ENCODE results near the gene OCA2. TPM values are rescaled to one million over a fixed set of nuclear protein-coding genes. Genes with fewer than 3 reads are reported as not detected.

Gene OCA2
- total and polyA plus RNA-seq, 2 of the 8 experiments (the other 6 are each of a cell fraction or from before 2014, with no cell fraction given) = 0.20 TPM

DNA sequence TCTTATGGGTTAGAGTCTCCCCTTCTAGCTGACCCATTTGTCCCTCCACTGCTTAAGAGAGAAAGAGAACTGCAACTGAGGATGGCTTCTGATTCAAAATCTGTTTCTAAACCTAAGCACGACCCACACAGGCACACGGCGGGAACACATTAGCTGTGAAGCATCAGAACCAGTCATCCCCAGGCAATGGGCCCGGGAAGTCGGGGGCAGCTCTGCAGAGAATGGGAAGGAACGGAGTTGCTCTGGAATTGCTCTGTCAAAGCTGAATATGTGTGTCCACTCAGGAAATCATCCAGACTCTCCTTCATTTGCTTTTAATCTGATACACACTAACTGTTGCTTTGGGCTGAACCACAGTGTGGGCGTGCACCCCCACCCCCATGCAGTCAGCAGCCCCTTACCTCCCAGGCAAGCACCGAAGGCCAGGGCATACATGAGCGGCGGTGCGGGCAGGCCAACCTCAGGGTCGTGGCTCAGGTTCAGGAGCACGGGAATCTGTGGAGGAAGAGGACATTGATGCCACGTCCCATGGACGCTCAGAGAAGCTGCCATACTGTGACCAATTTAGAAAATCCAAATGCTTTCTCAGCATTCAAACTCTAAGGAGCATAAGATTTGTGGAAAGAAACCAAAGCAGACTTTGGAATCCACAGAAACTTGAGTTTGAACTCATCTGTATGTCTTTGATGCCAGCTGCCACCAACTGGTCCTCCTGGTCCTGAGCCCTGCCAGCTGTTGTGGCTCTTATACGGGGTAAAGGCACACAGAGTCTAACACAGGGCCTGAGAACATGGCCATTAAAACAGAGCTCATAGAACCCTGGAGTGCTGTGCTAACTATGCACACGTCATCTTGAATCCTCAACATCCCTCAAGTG, 247.9 kb downstream of the OCA2 start (continued):
- TF ChIP-seq SIRT6 (IDR thresholded peaks at IDR 0.05; ENCODE audit: low read length) (no peak), TEAD4 (IDR thresholded peaks at IDR 0.05; ENCODE audit: low read depth, low read length) (no peak)

Data from H1 (cell line).